K562 (cell line): ENCODE measurements around the gene BNC2. TPM values are rescaled to one million over a fixed set of nuclear protein-coding genes. Genes with fewer than 3 reads are reported as not detected.

ENCODE experiments used
- ATAC-seq: fragments of 200-7000 bp; cut with Tn5 transposase; 3 replicates; pipeline ENCODE4 v1.9.1; 2020; ENCODE audit warnings: moderate library complexity
- BruUV-seq: library from RNA; stranded (reverse); fragments of 400-500 nt; replicated peaks from 2 replicates; lab custom pipeline; 2021; lab: Mats Ljungman, UMichigan
- CTCF ChIA-PET: fragments of 300-600 bp; formaldehyde crosslinking; extraction: SDS; loops from one replicate; lab custom pipeline; 2021; ENCODE audit warnings: low intra/inter-chr PET ratio; lab: Yijun Ruan, JAX
- POLR2A ChIA-PET: fragments of 300-600, 350-650 bp; sonication (Branson Sonifier 250); formaldehyde crosslinking; extraction: SDS; loops from one replicate; lab custom pipeline; 2021; ENCODE audit warnings: antibody characterized with exemption, inconsistent platforms; lab: Yijun Ruan, JAX
- DNase-seq, 4 experiments: peaks; one replicate each; pipeline versions ENCODE4 v3.0.0 to v3.0.0-alpha.2; 2011 to 2018; ENCODE audit warnings: low spot score in 3 of 4, mixed read lengths in 3 of 4; ENCODE audit errors: extremely low read depth in 1 of 4
- FAIRE-seq: peaks from 2 replicates; lab custom pipeline; 2011; peaks lifted over from hg19 to GRCh38; lab: Jason Lieb, UNC
- H2AFZ ChIP-seq: 2 replicates; pipeline ENCODE4 v1.6.0; 2011; ENCODE audit warnings: low read depth, low read length, control low read depth, inconsistent platforms
- H3K27ac ChIP-seq: fragments of 200-600 bp; 3 replicates; pipeline ENCODE4 v1.8.0; 2011; ENCODE audit warnings: low read depth, mild to moderate bottlenecking, control low read depth, inconsistent platforms, low read length, moderate library complexity, mixed read lengths; ENCODE audit errors: extremely low read depth
- H3K27me3 ChIP-seq, 2 experiments: fragments of 300-600 bp in 1 of 2; 2 replicates in 1 of 2; 3 replicates in 1 of 2; pipeline versions ENCODE4 v1.6.0 to v1.8.0; 2011; ENCODE audit warnings: inconsistent platforms in 2 of 2, low read length in 2 of 2, mild to moderate bottlenecking in 1 of 2, mixed read lengths in 1 of 2, moderate library complexity in 1 of 2; ENCODE audit not compliant: control insufficient read depth in 2 of 2, insufficient read depth in 2 of 2
- H3K36me3 ChIP-seq: fragments of 300-600 bp; 3 replicates; pipeline ENCODE4 v1.8.0; 2011; ENCODE audit warnings: mild to moderate bottlenecking, low read length, inconsistent platforms; ENCODE audit not compliant: control insufficient read depth, insufficient read depth
- H3K4me1 ChIP-seq, 2 experiments: fragments of 200-600 bp in 1 of 2; replicated peaks in 1 of 2; 2 replicates in 1 of 2; 3 replicates in 1 of 2; pipeline versions ENCODE4 v1.5.1 to v1.8.0; 2011; ENCODE audit warnings: inconsistent platforms in 2 of 2, low read length in 2 of 2, mild to moderate bottlenecking in 1 of 2, mixed read lengths in 1 of 2, moderate library complexity in 1 of 2; ENCODE audit not compliant: control insufficient read depth in 2 of 2, insufficient read depth in 2 of 2
- H3K4me2 ChIP-seq: 2 replicates; pipeline ENCODE4 v1.6.1; 2011; ENCODE audit warnings: low read length, control low read depth, inconsistent platforms, mixed read lengths; ENCODE audit not compliant: insufficient read depth
- H3K4me3 ChIP-seq: fragments of 200-600 bp; sonication (generic), shearing (Covaris generic); 2 replicates; pipeline ENCODE4 v1.5.1; 2016; ENCODE audit warnings: control low read depth, inconsistent platforms
- H3K79me2 ChIP-seq: fragments of 200-600 bp; 3 replicates; pipeline ENCODE4 v1.8.0; 2011; ENCODE audit warnings: low read length, inconsistent platforms; ENCODE audit not compliant: control insufficient read depth, insufficient read depth
- H3K9ac ChIP-seq, 2 experiments: 2 replicates each; pipeline versions ENCODE4 v1.6.0 to v1.6.1; 2011; ENCODE audit warnings: low read depth in 2 of 2, low read length in 2 of 2, control low read depth in 1 of 2, inconsistent platforms in 1 of 2, mild to moderate bottlenecking in 1 of 2, mixed read lengths in 1 of 2; ENCODE audit not compliant: insufficient read depth in 1 of 2
- H3K9me1 ChIP-seq: one replicate; pipeline ENCODE4 v1.6.0; 2011; ENCODE audit warnings: inconsistent platforms, mild to moderate bottlenecking, low read length, moderate library complexity; ENCODE audit not compliant: control insufficient read depth, insufficient read depth
- H3K9me3 ChIP-seq: replicated peaks from 2 replicates; pipeline ENCODE4 v1.5.1; 2011; ENCODE audit warnings: low read depth, low read length, inconsistent platforms; ENCODE audit not compliant: control insufficient read depth, insufficient read depth
- H4K20me1 ChIP-seq: replicated peaks from 2 replicates; pipeline ENCODE4 v1.6.1; 2011; ENCODE audit warnings: low read length, inconsistent platforms, mixed read lengths; ENCODE audit not compliant: control insufficient read depth, insufficient read depth
- BRF2 ChIP-seq: IDR thresholded peaks from 3 replicates; pipeline ENCODE4 v1.6.1; 2011; ENCODE audit warnings: borderline replicate concordance, mild to moderate bottlenecking; ENCODE audit not compliant: insufficient read length, insufficient read depth
- ELK1 ChIP-seq: sonication (generic); formaldehyde crosslinking; IDR thresholded peaks from 2 replicates; pipeline ENCODE4 v1.8.1; 2022; ENCODE audit warnings: missing genetic modification reagents
- ETV6 ChIP-seq, 3 experiments: fragments of 150-350 bp in 1 of 3; sonication (generic) in 1 of 3; formaldehyde crosslinking in 1 of 3; IDR thresholded peaks; 2 replicates each; pipeline versions ENCODE4 v1.6.1 to v1.8.0; 2014 to 2022; ENCODE audit warnings: borderline replicate concordance in 2 of 3, low read depth in 2 of 3, antibody characterized with exemption in 1 of 3, low read length in 1 of 3, mild to moderate bottlenecking in 1 of 3, missing genetic modification reagents in 1 of 3
- HMGN3 ChIP-seq: IDR thresholded peaks from 2 replicates; pipeline ENCODE4 v1.6.1; 2011; ENCODE audit warnings: borderline replicate concordance, low read depth, mild to moderate bottlenecking, mixed read lengths, low read length; ENCODE audit not compliant: insufficient read length; ENCODE audit errors: extremely low read depth
- POU5F1 ChIP-seq: fragments of 150-350 bp; IDR thresholded peaks from 2 replicates; pipeline ENCODE4 v1.6.1; 2014; ENCODE audit warnings: borderline replicate concordance, low read length, low read depth, mild to moderate bottlenecking; ENCODE audit not compliant: partially characterized antibody
- RBM25 ChIP-seq: fragments of 200-400 bp; formaldehyde crosslinking; IDR thresholded peaks from 2 replicates; pipeline ENCODE4 v1.6.1; 2018; ENCODE audit warnings: low read length, low read depth, moderate library complexity; ENCODE audit not compliant: severe bottlenecking
- WGBS: fragments of 100-300 bp; shearing (Covaris generic); methylation state at CpG from one replicate; pipeline ENCODE4 v1.1.6; 2016; ENCODE audit warnings: low coverage, mixed read lengths; ENCODE audit not compliant: insufficient coverage; ENCODE audit errors: missing lambda C conversion rate; 5-methylcytosine and 5-hydroxymethylcytosine counted together
- in situ Hi-C: fragments of 300-500 bp; cut with MboI; formaldehyde crosslinking; loops from 4 replicates; pipeline ENCODE4 v1.15.0; 2018; ENCODE audit warnings: inconsistent platforms, mixed read lengths
- intact Hi-C: fragments of 100-400 bp; cut with micrococcal nuclease; formaldehyde crosslinking; loops from 2 replicates; pipeline ENCODE4 v1.14.2; 2022
- polyA plus RNA-seq, 8 experiments: library from polyadenylated mRNA; depleted of rRNA in 4 of 8; stranded (reverse) in 5 of 8; unstranded in 3 of 8; fragments of >200 nt; fragmentation: Nextera tagmentation in 2 of 8; fragmentation: Illumina TruSeq in 1 of 8; extraction: Ambion mirVana in 2 of 8; extraction: Trizol in 1 of 8; gene quantifications; 2 replicates each; pipeline versions ENCODE4 v1.2.1 to v1.2.3, GENCODE V29; 2011 to 2014; ENCODE audit warnings: inconsistent platforms in 1 of 8, missing spikeins in 1 of 8
- total RNA-seq, 7 experiments: library from RNA; depleted of rRNA in 6 of 7; stranded (reverse); fragments of >200 nt in 6 of 7; fragmentation: Illumina TruSeq in 2 of 7; extraction: Trizol in 2 of 7; gene quantifications; 2 replicates each; pipeline versions ENCODE4 v1.2.1 to v1.2.3, GENCODE V29; 2011 to 2021; ENCODE audit warnings: low replicate concordance in 1 of 7

BNC2 gene
- total and polyA plus RNA-seq, 9 of the 15 experiments (the other 6 are each of a cell fraction or from before 2014, with no cell fraction given) = not detected

GRCh38 chr9:16469184-16469583, 401.3 kb downstream of the BNC2 start:
- ATAC-seq (no peak), DNase-seq (no peak), FAIRE-seq (no peak)
- H3K79me2 ChIP-seq = no peaks in the 10 kb centered on the region
- H3K4me2 ChIP-seq = no peak overlapping the region
- ChIA-PET POLR2A (no interaction called here), CTCF (no interaction called here)
- no peaks in the 10 kb centered on the region for H3K4me1 ChIP-seq
- intact Hi-C loops (no loop called here), in situ Hi-C loops (no loop called here)
- H3K9ac ChIP-seq = no peak overlapping the region
- H3K27ac ChIP-seq = no peak overlapping the region
- no peaks in the 10 kb centered on the region for H3K9me3 ChIP-seq
- H2AFZ ChIP-seq = no peak overlapping the region
- H4K20me1 ChIP-seq = no peaks in the 10 kb centered on the region
- no peak for TF ChIP-seq POU5F1
- no peak for TF ChIP-seq ELK1 (CRISPR knock-in tag)
- no peak for TF ChIP-seq BRF2
- TF ChIP-seq RBM25 = no peak
- TF ChIP-seq ETV6 (IDR thresholded peaks at IDR 0.05; ENCODE audit: borderline replicate concordance in 1 of 2, low read depth in 2 of 2, low read length in 1 of 2) = no peak
- TF ChIP-seq ETV6 (CRISPR knock-in tag; IDR thresholded peaks at IDR 0.05; ENCODE audit: borderline replicate concordance) = no peak
- no peak for TF ChIP-seq HMGN3
- H3K27me3 ChIP-seq = no peaks in the 10 kb centered on the region
- WGBS = 5% methylated on average over 4 of the region's 4 CpGs
- no TSS peak for BruUV-seq
- H3K4me3 ChIP-seq = no peak overlapping the region
- H3K36me3 ChIP-seq = no peaks in the 10 kb centered on the region
- no peaks in the 10 kb centered on the region for H3K9me1 ChIP-seq
